Prostate gland (tissue), 2 donors: ENCODE measurements around the gene IFIT3.

ENCODE experiments used
- POLR2A ChIP-seq: fragments of 450-650 bp; IDR thresholded peaks from one replicate; pipeline ENCODE4 v1.6.1; 2016; ENCODE audit warnings: antibody characterized with exemption, mild to moderate bottlenecking
- POLR2AphosphoS5 ChIP-seq: sonication (generic); formaldehyde crosslinking; IDR thresholded peaks from one replicate; pipeline ENCODE4 v1.6.1; 2017; ENCODE audit warnings: antibody characterized with exemption
- TF ChIP-seq, protein P1 (sequence below), 4 experiments: fragments of 200-600 bp in 2 of 4; fragments of 450-650 bp in 2 of 4; sonication (generic) in 2 of 4; IDR thresholded peaks; 1 replicate in 3 of 4; 2 replicates in 1 of 4; pipeline ENCODE4 v1.5.1; 2016 to 2019; ENCODE audit warnings: antibody characterized with exemption in 4 of 4, mild to moderate bottlenecking in 2 of 4, moderate library complexity in 2 of 4

GRCh38 chr10:89279421-89279869 is 48.4 kb upstream of the IFIT3 start:
- TF ChIP-seq, protein P1, sequence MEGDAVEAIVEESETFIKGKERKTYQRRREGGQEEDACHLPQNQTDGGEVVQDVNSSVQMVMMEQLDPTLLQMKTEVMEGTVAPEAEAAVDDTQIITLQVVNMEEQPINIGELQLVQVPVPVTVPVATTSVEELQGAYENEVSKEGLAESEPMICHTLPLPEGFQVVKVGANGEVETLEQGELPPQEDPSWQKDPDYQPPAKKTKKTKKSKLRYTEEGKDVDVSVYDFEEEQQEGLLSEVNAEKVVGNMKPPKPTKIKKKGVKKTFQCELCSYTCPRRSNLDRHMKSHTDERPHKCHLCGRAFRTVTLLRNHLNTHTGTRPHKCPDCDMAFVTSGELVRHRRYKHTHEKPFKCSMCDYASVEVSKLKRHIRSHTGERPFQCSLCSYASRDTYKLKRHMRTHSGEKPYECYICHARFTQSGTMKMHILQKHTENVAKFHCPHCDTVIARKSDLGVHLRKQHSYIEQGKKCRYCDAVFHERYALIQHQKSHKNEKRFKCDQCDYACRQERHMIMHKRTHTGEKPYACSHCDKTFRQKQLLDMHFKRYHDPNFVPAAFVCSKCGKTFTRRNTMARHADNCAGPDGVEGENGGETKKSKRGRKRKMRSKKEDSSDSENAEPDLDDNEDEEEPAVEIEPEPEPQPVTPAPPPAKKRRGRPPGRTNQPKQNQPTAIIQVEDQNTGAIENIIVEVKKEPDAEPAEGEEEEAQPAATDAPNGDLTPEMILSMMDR (IDR thresholded peaks at IDR 0.05) = no peak
- no peak for TF ChIP-seq POLR2A
- TF ChIP-seq POLR2AphosphoS5 = no peak
